Small intestine (tissue), 7 donors: ENCODE results near the gene OPN5. TPM values are rescaled to one million over a fixed set of nuclear protein-coding genes. Genes with fewer than 3 reads are reported as not detected.

Experiments used
- DNase-seq, 2 donors: peaks; one replicate each; pipeline versions ENCODE4 v3.0.0 to v3.0.0-alpha.2; 2013
- FAIRE-seq: peaks from 2 replicates; lab custom pipeline; 2012; peaks lifted over from hg19 to GRCh38; lab: Jason Lieb, UNC
- H3K27ac ChIP-seq, 3 donors: one replicate each; pipeline ENCODE4 v1.5.1; 2013; ENCODE audit warnings: low read length in 2 of 3, mild to moderate bottlenecking in 2 of 3, control low read depth in 1 of 3, inconsistent platforms in 1 of 3, low read depth in 1 of 3, moderate library complexity in 1 of 3
- H3K27me3 ChIP-seq, 3 donors: one replicate each; pipeline ENCODE4 v1.6.1; 2013; ENCODE audit warnings: low read length in 3 of 3, inconsistent platforms in 1 of 3; ENCODE audit not compliant: control insufficient read depth in 3 of 3, insufficient read depth in 3 of 3
- H3K36me3 ChIP-seq, 3 donors: one replicate each; pipeline ENCODE4 v1.6.1; 2013; ENCODE audit warnings: low read length in 3 of 3, inconsistent platforms in 1 of 3, low read depth in 1 of 3, mild to moderate bottlenecking in 1 of 3, moderate library complexity in 1 of 3; ENCODE audit not compliant: control insufficient read depth in 3 of 3, insufficient read depth in 2 of 3
- H3K4me1 ChIP-seq, 3 donors: one replicate each; pipeline ENCODE4 v1.6.1; 2013; ENCODE audit warnings: low read length in 2 of 3, inconsistent platforms in 1 of 3, low read depth in 1 of 3, mild to moderate bottlenecking in 1 of 3, moderate library complexity in 1 of 3; ENCODE audit not compliant: control insufficient read depth in 3 of 3, insufficient read depth in 2 of 3
- H3K4me3 ChIP-seq, 3 donors: one replicate each; pipeline ENCODE4 v1.5.1; 2013; ENCODE audit warnings: low read length in 3 of 3, control low read depth in 1 of 3, inconsistent platforms in 1 of 3, low read depth in 1 of 3, mild to moderate bottlenecking in 1 of 3, moderate library complexity in 1 of 3
- H3K9me3 ChIP-seq, 2 donors: one replicate each; pipeline ENCODE4 v1.6.1; 2013; ENCODE audit warnings: low read depth in 1 of 2, low read length in 1 of 2; ENCODE audit not compliant: control insufficient read depth in 2 of 2, insufficient read depth in 1 of 2
- WGBS, 3 donors: extraction: QIAGEN DNeasy Blood & Tissue Kit; methylation state at CpG; one replicate each; pipeline ENCODE4 v1.1.7; 2013; 5-methylcytosine and 5-hydroxymethylcytosine counted together
- polyA plus RNA-seq, 4 donors: library from polyadenylated mRNA; stranded (reverse) in 3 of 4; unstranded in 1 of 4; fragments of 200-250 nt in 3 of 4; fragments of 120-200 nt in 1 of 4; gene quantifications; one replicate each; pipeline versions ENCODE4 v1.2.1 to v1.2.3, GENCODE V29; 2013
- donor health status: healthy with polysubstance abuse.
- donor health status: control.
- donor health status: control.
- donor health status: Bipolar disorder and iron deficiency.
- donor health status: healthy.

OPN5 gene
- polyA plus RNA-seq, 4 donors = not detected

DNA sequence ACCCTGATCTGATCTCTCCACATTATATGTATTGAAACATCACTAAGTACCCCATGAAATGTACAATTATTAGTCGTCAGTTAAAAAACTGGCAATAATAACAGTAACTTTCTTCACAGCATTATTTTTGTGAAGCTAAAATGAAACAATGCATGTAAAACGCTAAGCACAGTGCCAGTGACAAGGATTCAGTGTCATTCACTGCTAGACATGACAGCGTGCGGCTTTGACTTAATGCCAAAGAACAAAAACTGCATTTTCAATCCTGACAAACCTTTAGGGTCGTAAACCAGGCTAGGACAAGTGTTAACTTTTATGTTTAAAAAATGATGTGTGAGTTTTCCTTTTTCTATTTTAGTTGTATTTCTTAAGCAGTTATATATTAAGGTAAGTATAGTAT, 8.8 kb upstream of the OPN5 start:
- Histone ChIP-seq H3K36me3 (no peaks in the 10 kb centered on the region), H3K27me3 (no peaks in the 10 kb centered on the region), H3K4me1 (no peaks in the 10 kb centered on the region), H3K9me3 (no peaks in the 10 kb centered on the region), H3K4me3 (no peak overlapping the region), H3K27ac (no peak overlapping the region)
- DNase-seq (no peak), FAIRE-seq (no peak)
- WGBS, 3 donors = 76 to 80% (median 80%) methylated on average over 5 of the region's 5 CpGs

GRCh38 chr6:47780510-47781356, 1.1 kb upstream of the OPN5 start:
- no peaks in the 10 kb centered on the region for H3K36me3 ChIP-seq
- H3K4me3 ChIP-seq = no peak overlapping the region
- no peaks in the 10 kb centered on the region for H3K9me3 ChIP-seq
- DNase-seq (peak; percentile 62 to 68), FAIRE-seq (no peak)
- no peaks in the 10 kb centered on the region for H3K27me3 ChIP-seq
- no peaks in the 10 kb centered on the region for H3K4me1 ChIP-seq
- 1 to 2% (median 1%) methylated on average over 6 of the region's 6 CpGs for WGBS, 3 donors
- no peak overlapping the region for H3K27ac ChIP-seq

GRCh38 chr6:47785182-47785581, 3.4 kb downstream of the OPN5 start:
- H3K27me3 ChIP-seq = peaks cover 0 to 2% (median 0%) of the 10 kb centered on the region in 3 donors
- H3K4me3 ChIP-seq = no peak overlapping the region
- 51 to 73% (median 59%) methylated on average over 2 of the region's 2 CpGs for WGBS, 3 donors
- DNase-seq (no peak), FAIRE-seq (no peak)
- H3K36me3 ChIP-seq = no peaks in the 10 kb centered on the region
- no peak overlapping the region for H3K27ac ChIP-seq
- no peaks in the 10 kb centered on the region for H3K4me1 ChIP-seq
- H3K9me3 ChIP-seq = no peaks in the 10 kb centered on the region

- H3K4me3 ChIP-seq = no peak overlapping the region
- FAIRE-seq = no peak
- WGBS, 3 donors = 23 to 24% (median 23%) methylated on average over 20 of the region's 20 CpGs
These were observed 6.0 kb downstream of the OPN5 start for GRCh38 chr6:47787620-47788497.

DNA sequence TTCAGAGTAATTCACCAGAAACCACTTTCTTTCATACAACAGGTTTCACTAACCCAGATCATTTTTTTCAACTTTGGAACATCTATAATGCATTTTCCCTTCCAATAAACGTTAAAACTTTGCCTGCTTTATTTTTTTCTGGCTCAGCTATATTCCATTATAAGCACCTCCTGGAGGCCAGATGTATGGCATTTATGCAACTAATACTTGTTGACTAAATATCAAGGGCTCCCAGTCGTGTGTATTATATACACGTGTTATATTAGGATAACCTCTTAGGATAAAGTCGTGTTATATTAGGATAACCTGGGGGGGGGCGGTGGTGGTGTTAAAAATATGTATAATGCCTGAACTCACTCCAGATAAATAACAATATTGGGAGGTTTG, 6.7 kb downstream of the OPN5 start:
- 45 to 51% (median 48%) methylated on average over 5 of the region's 5 CpGs for WGBS, 3 donors

More at GRCh38 chr6:47787620-47788497, 6.0 kb downstream of the OPN5 start:
- Histone ChIP-seq H3K27ac (no peak overlapping the region), H3K4me1 (no peaks in the 10 kb centered on the region), H3K27me3 (peaks cover 0 to 5% (median 2%) of the 10 kb centered on the region in 3 donors), H3K9me3 (no peaks in the 10 kb centered on the region), H3K36me3 (no peaks in the 10 kb centered on the region)
- DNase-seq = peak; percentile 56 to 73

DNA sequence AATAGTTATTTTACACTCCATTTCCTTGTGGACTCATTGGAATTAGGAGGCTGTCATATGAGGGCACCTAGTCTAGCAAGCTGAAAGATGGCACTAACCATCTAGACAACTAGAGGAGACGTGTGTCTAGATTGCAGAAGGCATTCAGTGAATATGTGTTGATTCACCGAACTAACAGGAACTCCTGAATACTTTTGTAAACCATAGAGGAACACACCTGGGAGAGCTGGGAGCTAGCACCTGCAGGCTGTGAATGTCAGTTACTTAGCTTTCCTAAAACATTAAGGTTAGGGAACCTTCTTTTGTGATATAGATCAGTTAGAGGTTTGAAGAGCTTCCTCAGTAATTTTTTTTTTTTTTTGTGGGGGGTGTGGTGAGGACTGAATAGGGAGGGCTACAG, 7.7 kb downstream of the OPN5 start:
- H3K27ac ChIP-seq = no peak overlapping the region
- no peaks in the 10 kb centered on the region for H3K36me3 ChIP-seq
- H3K4me3 ChIP-seq = no peak overlapping the region
- no peaks in the 10 kb centered on the region for H3K4me1 ChIP-seq
- WGBS, 3 donors = 34 to 68% (median 48%) methylated on average over 2 of the region's 2 CpGs
- FAIRE-seq (no peak), DNase-seq (no peak)
- H3K9me3 ChIP-seq = no peaks in the 10 kb centered on the region
- peaks cover 0 to 5% (median 2%) of the 10 kb centered on the region in 3 donors for H3K27me3 ChIP-seq

More for the DNA sequence above, 6.7 kb downstream of the OPN5 start:
- H3K4me1 ChIP-seq = no peaks in the 10 kb centered on the region
- no peaks in the 10 kb centered on the region for H3K36me3 ChIP-seq
- H3K27ac ChIP-seq = no peak overlapping the region
- H3K9me3 ChIP-seq = no peaks in the 10 kb centered on the region
- no peak for DNase-seq
- no peak for FAIRE-seq
- H3K4me3 ChIP-seq = no peak overlapping the region
- H3K27me3 ChIP-seq = peaks cover 0 to 5% (median 2%) of the 10 kb centered on the region in 3 donors

DNA sequence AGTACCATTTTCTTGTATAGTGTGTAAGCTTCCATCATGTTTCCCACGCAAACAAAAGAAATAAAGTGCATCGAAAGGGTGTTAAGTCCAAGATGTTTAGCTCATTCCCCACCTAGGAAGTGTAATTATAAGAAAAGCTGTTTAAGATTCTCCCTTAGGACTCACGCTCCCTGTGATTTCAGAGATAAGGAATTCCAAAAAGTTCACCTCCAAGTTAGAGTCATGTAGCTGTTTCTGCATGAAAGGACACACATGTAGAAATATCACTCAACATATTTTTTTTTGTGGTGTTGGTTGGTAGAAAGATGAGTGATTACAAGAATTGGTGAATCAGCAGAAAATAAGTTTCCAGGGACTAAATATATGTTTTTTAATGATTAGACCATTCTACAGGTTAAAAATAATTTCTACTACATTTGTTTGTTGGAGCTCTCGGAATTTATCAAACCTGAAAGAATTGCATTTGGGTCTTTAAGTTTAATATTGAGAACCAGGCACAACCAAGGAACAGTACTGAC, 10.4 kb downstream of the OPN5 start:
- peaks cover 0 to 5% (median 2%) of the 10 kb centered on the region in 3 donors for H3K27me3 ChIP-seq
- DNase-seq (no peak), FAIRE-seq (no peak)
- H3K27ac ChIP-seq = no peak overlapping the region
- H3K4me1 ChIP-seq = no peaks in the 10 kb centered on the region
- WGBS, 3 donors = 79 to 89% (median 83%) methylated on average over 4 of the region's 4 CpGs
- no peaks in the 10 kb centered on the region for H3K36me3 ChIP-seq
- H3K9me3 ChIP-seq = no peaks in the 10 kb centered on the region
- H3K4me3 ChIP-seq = no peak overlapping the region

DNA sequence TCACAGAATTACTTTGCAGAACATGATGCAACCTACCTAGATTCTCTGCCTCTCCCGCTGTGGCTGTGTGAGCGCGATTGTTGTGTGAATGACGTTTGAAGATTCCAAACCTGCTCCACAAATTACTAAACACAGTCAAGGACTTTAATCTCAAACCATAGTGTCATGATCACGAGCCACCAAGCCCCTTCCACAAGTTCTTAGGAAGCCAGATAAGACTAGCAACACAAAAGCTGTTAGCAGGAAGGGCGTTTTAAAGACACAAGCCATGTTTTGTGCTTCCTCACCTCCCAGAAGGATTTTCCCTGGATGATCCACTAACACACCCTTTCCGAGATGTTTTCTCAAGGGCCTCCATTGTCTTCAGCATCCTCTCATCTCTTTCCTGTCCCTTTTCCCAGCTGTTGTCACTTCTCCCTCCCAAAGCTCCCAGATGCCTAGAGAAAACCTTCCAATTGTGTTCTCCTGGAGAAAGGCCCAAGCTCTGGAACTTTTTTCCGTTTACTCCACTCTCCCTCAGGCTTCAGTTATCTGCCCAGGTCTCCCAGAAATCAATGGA, 12.8 kb downstream of the OPN5 start:
- Histone ChIP-seq H3K4me1 (no peaks in the 10 kb centered on the region), H3K27me3 (peaks cover 0 to 3% (median 2%) of the 10 kb centered on the region in 3 donors), H3K36me3 (no peaks in the 10 kb centered on the region), H3K9me3 (no peaks in the 10 kb centered on the region), H3K4me3 (no peak overlapping the region), H3K27ac (no peak overlapping the region)
- FAIRE-seq (no peak), DNase-seq (no peak)
- WGBS, 3 donors = 67 to 79% (median 74%) methylated on average over 8 of the region's 8 CpGs
